NCI-H128 (cell line): ENCODE data around the gene KIFC3.
"Not testable (repeated sequence)": the region's sequence is repeated elsewhere in the genome, so short reads cannot be mapped to it uniquely, and the experiment has no call there.

Source experiments
- DNase-seq: peaks from one replicate; lab custom pipeline; 2025; ENCODE audit not compliant: unreplicated experiment; lab: John Stamatoyannopoulos, UW

KIFC3 gene

GRCh38 chr16:57788252-57788841 lies 13.9 kb downstream of the KIFC3 start:
- no peak for DNase-seq

GRCh38 chr16:57787519-57787905 lies 14.8 kb downstream of the KIFC3 start:
- DNase-seq: no peak

- no peak for DNase-seq
Observed at GRCh38 chr16:57786632-57787518, 15.4 kb downstream of the KIFC3 start.

- no peak for DNase-seq
Observed at GRCh38 chr16:57785924-57786323, 16.4 kb downstream of the KIFC3 start.

- DNase-seq: no peak
Observed at GRCh38 chr16:57785385-57785784, 16.9 kb downstream of the KIFC3 start.

- DNase-seq: no peak
Observed at GRCh38 chr16:57784334-57784733, 18.0 kb downstream of the KIFC3 start.

- no peak for DNase-seq
Observed at GRCh38 chr16:57783883-57784282, 18.4 kb downstream of the KIFC3 start.

GRCh38 chr16:57783116-57783515 lies 19.2 kb downstream of the KIFC3 start:
- DNase-seq: no peak

GRCh38 chr16:57782607-57783055 lies 19.7 kb downstream of the KIFC3 start:
- not testable (repeated sequence) for DNase-seq

GRCh38 chr16:57781741-57782606 lies 20.3 kb downstream of the KIFC3 start:
- DNase-seq: no peak

- no peak for DNase-seq
Observed at GRCh38 chr16:57781349-57781740, 20.9 kb downstream of the KIFC3 start.

- DNase-seq: not testable (repeated sequence)
Observed at GRCh38 chr16:57779836-57780235, 22.5 kb downstream of the KIFC3 start.

GRCh38 chr16:57778658-57779057 lies 23.6 kb downstream of the KIFC3 start:
- no peak for DNase-seq

GRCh38 chr16:57775661-57776469 lies 26.4 kb downstream of the KIFC3 start:
- DNase-seq: no peak

- no peak for DNase-seq
Observed at GRCh38 chr16:57774705-57775285, 27.5 kb downstream of the KIFC3 start.

- DNase-seq: no peak
Observed at GRCh38 chr16:57773655-57774295, 28.5 kb downstream of the KIFC3 start.

GRCh38 chr16:57773019-57773418 lies 29.3 kb downstream of the KIFC3 start:
- DNase-seq: no peak

- DNase-seq: no peak
Observed at GRCh38 chr16:57771141-57771785, 31.0 kb downstream of the KIFC3 start.

GRCh38 chr16:57770361-57770760 lies 31.9 kb downstream of the KIFC3 start:
- no peak for DNase-seq
